GM21381 (cell line): ENCODE results near the gene KDM4B.
A peak's percentile ranks its signal among the peaks of the same experiment; 100 is the strongest.

ENCODE experiments used
- ATAC-seq: cut with Tn5 transposase; IDR thresholded peaks from one replicate; pipeline ENCODE4 v1.9.1; 2021; ENCODE audit warnings: mild to moderate bottlenecking, moderate library complexity; ENCODE audit not compliant: unreplicated experiment

Gene KDM4B

GRCh38 chr19:5031231-5032100, 62.6 kb downstream of the KDM4B start:
- peak; percentile 54 for ATAC-seq

GRCh38 chr19:5032101-5032967, 63.4 kb downstream of the KDM4B start:
- no peak for ATAC-seq

GRCh38 chr19:5035105-5035761, 66.3 kb downstream of the KDM4B start:
- no peak for ATAC-seq

GRCh38 chr19:5035793-5036697, 67.1 kb downstream of the KDM4B start:
- ATAC-seq: no peak

GRCh38 chr19:5036698-5037563, 68.0 kb downstream of the KDM4B start:
- ATAC-seq: no peak

- ATAC-seq: no peak
These were observed 69.0 kb downstream of the KDM4B start for GRCh38 chr19:5037936-5038335.

- ATAC-seq: no peak
These were observed 69.8 kb downstream of the KDM4B start for GRCh38 chr19:5038631-5039271.

GRCh38 chr19:5039642-5040543, 71.0 kb downstream of the KDM4B start:
- ATAC-seq: no peak

GRCh38 chr19:5040544-5041167, 71.7 kb downstream of the KDM4B start:
- ATAC-seq: no peak

GRCh38 chr19:5041168-5041912, 72.4 kb downstream of the KDM4B start:
- ATAC-seq: no peak

- ATAC-seq: no peak
These were observed 72.9 kb downstream of the KDM4B start for GRCh38 chr19:5041913-5042187.

GRCh38 chr19:5042556-5042955, 73.6 kb downstream of the KDM4B start:
- no peak for ATAC-seq

GRCh38 chr19:5045029-5045428, 76.1 kb downstream of the KDM4B start:
- ATAC-seq: no peak

GRCh38 chr19:5045956-5046338, 77.0 kb downstream of the KDM4B start:
- no peak for ATAC-seq

GRCh38 chr19:5046339-5047039, 77.6 kb downstream of the KDM4B start:
- ATAC-seq: no peak

- no peak for ATAC-seq
These were observed 78.5 kb downstream of the KDM4B start for GRCh38 chr19:5047251-5047935.
